GM18907 (cell line): ENCODE measurements around the gene FAT3.

Source experiments
- ATAC-seq: cut with Tn5 transposase; IDR thresholded peaks from one replicate; pipeline ENCODE4 v1.9.1; 2021; ENCODE audit warnings: mild to moderate bottlenecking, moderate library complexity; ENCODE audit not compliant: unreplicated experiment

FAT3 gene

GRCh38 chr11:92224407-92225124, at the start of gene FAT3:
Gene FAT3, plus strand, starts transcription at chr11:92224818. Its CDS starts 127,295 bp downstream, at chr11:92352113.
- no peak for ATAC-seq

- ATAC-seq = no peak
Measured at GRCh38 chr11:92179017-92179670, 45.5 kb upstream of the FAT3 start.

- no peak for ATAC-seq
Measured at GRCh38 chr11:92180226-92180625, 44.4 kb upstream of the FAT3 start.

- no peak for ATAC-seq
Measured at GRCh38 chr11:92180664-92181251, 43.9 kb upstream of the FAT3 start.

GRCh38 chr11:92190535-92191206, 33.9 kb upstream of the FAT3 start:
- no peak for ATAC-seq

GRCh38 chr11:92192141-92192540, 32.5 kb upstream of the FAT3 start:
- ATAC-seq = no peak

- ATAC-seq = no peak
Measured at GRCh38 chr11:92198268-92198667, 26.4 kb upstream of the FAT3 start.

GRCh38 chr11:92199991-92200390, 24.6 kb upstream of the FAT3 start:
- no peak for ATAC-seq

GRCh38 chr11:92204731-92205130, 19.9 kb upstream of the FAT3 start:
- ATAC-seq = no peak

- no peak for ATAC-seq
Measured at GRCh38 chr11:92206441-92206840, 18.2 kb upstream of the FAT3 start.

GRCh38 chr11:92211576-92212167, 12.9 kb upstream of the FAT3 start:
- no peak for ATAC-seq

GRCh38 chr11:92212530-92212929, 12.1 kb upstream of the FAT3 start:
- no peak for ATAC-seq

GRCh38 chr11:92216789-92217188, 7.8 kb upstream of the FAT3 start:
- ATAC-seq = no peak

- no peak for ATAC-seq
Measured at GRCh38 chr11:92219476-92219875, 5.1 kb upstream of the FAT3 start.

- no peak for ATAC-seq
Measured at GRCh38 chr11:92222701-92223100, 1.9 kb upstream of the FAT3 start.

GRCh38 chr11:92224054-92224406, 588 bp upstream of the FAT3 start:
- no peak for ATAC-seq

- ATAC-seq = no peak
Measured at GRCh38 chr11:92225125-92225567, 528 bp downstream of the FAT3 start.

GRCh38 chr11:92225568-92226330, 1.1 kb downstream of the FAT3 start:
- no peak for ATAC-seq

- no peak for ATAC-seq
Measured at GRCh38 chr11:92226331-92227229, 2.0 kb downstream of the FAT3 start.
